Lower lobe of right lung (tissue), 2 donors: ENCODE measurements around the gene PEX11G. TPM values are rescaled to one million over a fixed set of nuclear protein-coding genes. Genes with fewer than 3 reads are reported as not detected.
A peak's percentile ranks its signal among the peaks of the same experiment; 100 is the strongest.

ENCODE experiments used
- ATAC-seq, 2 donors: fragments of 200-7000 bp; cut with Tn5 transposase; one replicate each; pipeline ENCODE4 v1.9.1; 2020 to 2022; ENCODE audit warnings: mild to moderate bottlenecking in 2 of 2, moderate library complexity in 2 of 2
- DNase-seq: peaks from one replicate; pipeline ENCODE4 v3.0.0-alpha.2; 2020
- H3K27ac ChIP-seq: fragments of 200-600 bp; one replicate; pipeline ENCODE4 v1.8.0; 2022
- H3K27me3 ChIP-seq: fragments of 200-600 bp; one replicate; pipeline ENCODE4 v1.8.0; 2022; ENCODE audit warnings: low read depth
- H3K36me3 ChIP-seq: fragments of 200-600 bp; one replicate; pipeline ENCODE4 v1.8.0; 2022; ENCODE audit warnings: mild to moderate bottlenecking
- H3K4me1 ChIP-seq: fragments of 200-600 bp; one replicate; pipeline ENCODE4 v1.8.0; 2022
- H3K4me3 ChIP-seq: fragments of 200-600 bp; one replicate; pipeline ENCODE4 v1.8.0; 2022; ENCODE audit warnings: mild to moderate bottlenecking
- H3K9me3 ChIP-seq: fragments of 200-600 bp; one replicate; pipeline ENCODE4 v1.8.0; 2022
- intact Hi-C: fragments of 100-400 bp; cut with DNase I; formaldehyde crosslinking; loops from one replicate; pipeline ENCODE4 v1.11.0; 2022
- long read RNA-seq: library from polyadenylated mRNA; unstranded; transcript quantifications from one replicate; pipeline ENCODE4 v2.0.0, GENCODE V29; 2021
- total RNA-seq: library from RNA; stranded (reverse); fragmentation: NEBNext Ultra II Directional; extraction: Animal tissue kit (Norgen Biotek cat#: 25700); gene quantifications from one replicate; pipeline ENCODE4 v1.2.1, GENCODE V29; 2021
- TF ChIP-seq, protein P1 (sequence below): fragments of 200-600 bp; IDR thresholded peaks from one replicate; pipeline ENCODE4 v1.8.0; 2022; ENCODE audit warnings: antibody characterized with exemption, mild to moderate bottlenecking
- donor health status: DM: no; HTN: yes; CAD: no; lungs with severe emphysema.

PEX11G gene
- 3.8 TPM for total RNA-seq
- long read RNA-seq, partial matches to known transcripts, result 2 of 12 reads
- long read RNA-seq, other reads (novel, unspliced or antisense), result 6 of 12 reads

- Histone ChIP-seq H3K36me3 (no peaks in the 10 kb centered on the region), H3K9me3 (no peaks in the 10 kb centered on the region), H3K27me3 (no peaks in the 10 kb centered on the region), H3K4me3 (peak within 1 kb of the TSS; percentile 64), H3K27ac (peak within 1 kb of the TSS; percentile 88), H3K4me1 (peaks cover 19% of the 10 kb centered on the region)
- ATAC-seq, result peak; percentile 97
- TF ChIP-seq, protein P1, sequence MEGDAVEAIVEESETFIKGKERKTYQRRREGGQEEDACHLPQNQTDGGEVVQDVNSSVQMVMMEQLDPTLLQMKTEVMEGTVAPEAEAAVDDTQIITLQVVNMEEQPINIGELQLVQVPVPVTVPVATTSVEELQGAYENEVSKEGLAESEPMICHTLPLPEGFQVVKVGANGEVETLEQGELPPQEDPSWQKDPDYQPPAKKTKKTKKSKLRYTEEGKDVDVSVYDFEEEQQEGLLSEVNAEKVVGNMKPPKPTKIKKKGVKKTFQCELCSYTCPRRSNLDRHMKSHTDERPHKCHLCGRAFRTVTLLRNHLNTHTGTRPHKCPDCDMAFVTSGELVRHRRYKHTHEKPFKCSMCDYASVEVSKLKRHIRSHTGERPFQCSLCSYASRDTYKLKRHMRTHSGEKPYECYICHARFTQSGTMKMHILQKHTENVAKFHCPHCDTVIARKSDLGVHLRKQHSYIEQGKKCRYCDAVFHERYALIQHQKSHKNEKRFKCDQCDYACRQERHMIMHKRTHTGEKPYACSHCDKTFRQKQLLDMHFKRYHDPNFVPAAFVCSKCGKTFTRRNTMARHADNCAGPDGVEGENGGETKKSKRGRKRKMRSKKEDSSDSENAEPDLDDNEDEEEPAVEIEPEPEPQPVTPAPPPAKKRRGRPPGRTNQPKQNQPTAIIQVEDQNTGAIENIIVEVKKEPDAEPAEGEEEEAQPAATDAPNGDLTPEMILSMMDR, result no peak
- intact Hi-C loops, result no loop called here
- peak; percentile 93 for DNase-seq
These were observed at the start of gene PEX11G for GRCh38 chr19:7488736-7489353. Gene PEX11G (minus strand): TSS chr19:7489035. CDS start chr19:7489010, 25 bp downstream.

- H3K27ac ChIP-seq, result peak overlapping the region; percentile 87
- DNase-seq (peak; percentile 59), ATAC-seq (no peak)
- no peaks in the 10 kb centered on the region for H3K27me3 ChIP-seq
- H3K36me3 ChIP-seq, result peaks cover 53% of the 10 kb centered on the region
- peaks cover 14% of the 10 kb centered on the region for H3K4me1 ChIP-seq
- TF ChIP-seq, protein P1, result no peak
- intact Hi-C loops, result no loop called here
- no peaks in the 10 kb centered on the region for H3K9me3 ChIP-seq
- H3K4me3 ChIP-seq, result peak overlapping the region; percentile 98
These were observed 47.3 kb upstream of the PEX11G start for GRCh38 chr19:7535998-7536695.

- Histone ChIP-seq H3K4me3 (peak within 1 kb of the TSS; percentile 98), H3K36me3 (peaks cover 52% of the 10 kb centered on the region), H3K4me1 (peaks cover 14% of the 10 kb centered on the region), H3K27ac (peak within 1 kb of the TSS; percentile 87), H3K27me3 (no peaks in the 10 kb centered on the region), H3K9me3 (no peaks in the 10 kb centered on the region)
- DNase-seq (peak; percentile 98), ATAC-seq (peak; percentile 92 to 93)
- intact Hi-C loops, result no loop called here
- TF ChIP-seq, protein P1, result no peak
These were observed 46.5 kb upstream of the PEX11G start, which contains the start of gene PNPLA6 for GRCh38 chr19:7535047-7535997. Gene PNPLA6 (plus strand): TSS chr19:7535717. CDS start chr19:7535789, 72 bp downstream.

DNA sequence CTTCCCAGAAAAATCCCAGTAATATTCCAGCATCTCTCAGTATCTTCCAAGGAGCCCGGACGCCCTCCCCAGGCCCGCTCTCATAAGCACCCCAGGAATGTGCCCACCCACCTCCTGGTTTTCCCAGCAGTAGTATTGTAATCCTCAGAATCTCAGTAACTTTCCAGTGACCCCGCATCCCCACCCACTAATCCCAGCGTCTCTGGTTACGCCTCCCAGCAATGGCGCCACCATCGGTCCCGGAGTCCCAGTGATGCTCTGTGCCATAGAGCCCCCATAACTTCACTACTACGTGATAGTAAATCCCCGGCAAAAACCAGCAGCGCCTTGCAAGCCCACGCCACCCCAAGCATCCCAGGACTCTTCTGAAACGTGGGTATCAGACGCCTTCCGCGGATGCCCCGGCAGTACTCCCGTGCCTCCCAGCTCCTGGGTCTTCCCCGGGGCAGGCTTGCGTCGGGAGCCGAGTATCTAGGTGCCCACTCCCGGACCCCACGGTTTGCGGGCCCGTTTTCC is 45.8 kb upstream of the PEX11G start:
- peak; percentile 52 to 63 for ATAC-seq
- TF ChIP-seq, protein P1, result no peak
- Histone ChIP-seq H3K9me3 (no peaks in the 10 kb centered on the region), H3K36me3 (peaks cover 51% of the 10 kb centered on the region), H3K4me1 (peaks cover 14% of the 10 kb centered on the region), H3K27ac (peak overlapping the region; percentile 87), H3K27me3 (no peaks in the 10 kb centered on the region), H3K4me3 (peak overlapping the region; percentile 98)
- intact Hi-C loops, result no loop called here
- peak; percentile 61 for DNase-seq
